Measurements from ENCODE around the gene NKAIN4. TPM values are rescaled to one million over a fixed set of nuclear protein-coding genes. Genes with fewer than 3 reads are reported as not detected.

Gene NKAIN4
- total RNA-seq, 4 donors from 2014 or later, result not detected

DNA sequence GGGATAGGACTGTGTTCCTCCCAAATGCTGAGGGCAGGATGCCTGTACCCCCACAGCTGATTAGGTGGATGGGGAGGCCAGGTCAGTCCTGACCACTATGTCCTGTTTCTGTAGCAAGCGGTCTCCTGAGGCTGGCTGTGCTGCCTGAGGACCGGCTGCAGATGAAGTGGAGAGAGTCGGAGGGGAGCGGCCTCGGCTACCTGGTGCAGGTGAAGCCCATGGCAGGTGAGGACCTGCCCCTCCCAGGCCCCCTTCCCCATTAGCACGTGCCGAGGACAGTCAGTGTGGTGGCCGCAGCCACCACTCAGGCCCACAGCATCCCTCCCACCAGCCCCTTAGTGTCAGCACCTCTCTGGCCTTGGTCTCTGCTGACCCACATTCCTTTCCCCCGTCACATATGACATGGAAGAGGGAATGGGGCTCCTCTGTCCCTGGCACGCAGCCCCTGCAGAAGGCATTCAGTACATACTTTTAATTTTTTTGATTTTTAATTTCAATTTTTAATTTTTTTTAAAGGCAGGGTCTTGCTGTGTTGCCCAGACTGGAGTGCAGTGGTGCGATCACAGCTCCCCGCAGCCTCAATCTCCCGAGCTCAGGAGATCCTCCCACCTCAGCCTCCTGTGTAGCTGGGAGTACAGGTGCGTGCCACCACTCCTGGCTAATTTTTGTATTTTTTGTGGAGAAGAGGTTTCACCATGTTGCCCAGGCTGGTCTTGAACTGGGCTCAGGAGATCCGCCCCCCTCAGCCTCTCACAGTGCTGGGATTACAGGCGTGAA lies 43.7 kb upstream of the NKAIN4 start:
- DNase-seq (no peak), ATAC-seq (no peak)
- H3K36me3 ChIP-seq, result no peaks in the 10 kb centered on the region
- TF ChIP-seq POLR2A (IDR thresholded peaks at IDR 0.05), result no peak
- TF ChIP-seq, protein P1, sequence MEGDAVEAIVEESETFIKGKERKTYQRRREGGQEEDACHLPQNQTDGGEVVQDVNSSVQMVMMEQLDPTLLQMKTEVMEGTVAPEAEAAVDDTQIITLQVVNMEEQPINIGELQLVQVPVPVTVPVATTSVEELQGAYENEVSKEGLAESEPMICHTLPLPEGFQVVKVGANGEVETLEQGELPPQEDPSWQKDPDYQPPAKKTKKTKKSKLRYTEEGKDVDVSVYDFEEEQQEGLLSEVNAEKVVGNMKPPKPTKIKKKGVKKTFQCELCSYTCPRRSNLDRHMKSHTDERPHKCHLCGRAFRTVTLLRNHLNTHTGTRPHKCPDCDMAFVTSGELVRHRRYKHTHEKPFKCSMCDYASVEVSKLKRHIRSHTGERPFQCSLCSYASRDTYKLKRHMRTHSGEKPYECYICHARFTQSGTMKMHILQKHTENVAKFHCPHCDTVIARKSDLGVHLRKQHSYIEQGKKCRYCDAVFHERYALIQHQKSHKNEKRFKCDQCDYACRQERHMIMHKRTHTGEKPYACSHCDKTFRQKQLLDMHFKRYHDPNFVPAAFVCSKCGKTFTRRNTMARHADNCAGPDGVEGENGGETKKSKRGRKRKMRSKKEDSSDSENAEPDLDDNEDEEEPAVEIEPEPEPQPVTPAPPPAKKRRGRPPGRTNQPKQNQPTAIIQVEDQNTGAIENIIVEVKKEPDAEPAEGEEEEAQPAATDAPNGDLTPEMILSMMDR (IDR thresholded peaks at IDR 0.05 in 4 of 5, conservative IDR thresholded peaks at IDR 0.05 in 1 of 5), result no peak
- no peaks in the 10 kb centered on the region for H3K9me3 ChIP-seq
- H3K4me3 ChIP-seq, result no peak overlapping the region
- peaks cover 43 to 76% (median 56%) of the 10 kb centered on the region in 3 donors for H3K27me3 ChIP-seq
- H3K27ac ChIP-seq, result no peak overlapping the region
- H3K4me1 ChIP-seq, result no peaks in the 10 kb centered on the region
- in situ Hi-C loops (cut with MboI; ENCODE audit: low sequenced_read_pairs in 4 of 4), result no loop called here
- intact Hi-C loops (cut with DNase I; ENCODE audit: low total_unique reads), result no loop called here

DNA sequence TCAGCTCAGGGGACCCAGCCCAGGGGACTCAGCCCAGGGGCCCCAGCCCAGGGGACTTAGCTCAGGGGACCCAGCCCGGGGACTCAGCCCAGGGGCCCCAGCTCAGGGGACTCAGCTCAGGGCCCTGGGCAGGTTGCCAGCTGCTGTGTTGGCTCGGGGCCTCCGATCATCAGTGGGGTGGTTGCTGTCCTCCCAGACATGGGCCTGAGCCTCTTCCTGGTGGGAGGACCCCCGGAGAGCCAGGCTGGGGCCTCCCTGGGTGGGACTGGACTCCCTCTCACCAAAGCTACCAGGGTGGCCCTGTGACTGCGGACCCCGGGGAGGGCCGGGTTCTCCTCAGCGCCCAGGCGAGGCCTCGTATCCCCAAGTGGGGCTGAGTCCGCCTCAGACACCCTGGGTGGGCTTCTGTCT lies 43.1 kb upstream of the NKAIN4 start:
- no peak for ATAC-seq
- intact Hi-C loops (cut with DNase I; ENCODE audit: low total_unique reads), result no loop called here
- Histone ChIP-seq H3K9me3 (no peaks in the 10 kb centered on the region), H3K27ac (no peak overlapping the region), H3K27me3 (peaks cover 43 to 81% (median 62%) of the 10 kb centered on the region in 3 donors), H3K4me1 (no peaks in the 10 kb centered on the region), H3K36me3 (no peaks in the 10 kb centered on the region), H3K4me3 (no peak overlapping the region)
- TF ChIP-seq POLR2A (IDR thresholded peaks at IDR 0.05), result no peak
- TF ChIP-seq, protein P1 (IDR thresholded peaks at IDR 0.05 in 4 of 5, conservative IDR thresholded peaks at IDR 0.05 in 1 of 5), result no peak
- no peak for DNase-seq
- in situ Hi-C loops (cut with MboI; ENCODE audit: low sequenced_read_pairs in 4 of 4), result no loop called here

GRCh38 chr20:63296531-63297299 lies 42.5 kb upstream of the NKAIN4 start:
- H3K4me1 ChIP-seq, result no peaks in the 10 kb centered on the region
- DNase-seq, result no peak
- TF ChIP-seq POLR2A (IDR thresholded peaks at IDR 0.05), result no peak
- TF ChIP-seq, protein P1 (IDR thresholded peaks at IDR 0.05 in 4 of 5, conservative IDR thresholded peaks at IDR 0.05 in 1 of 5), result no peak
- no peaks in the 10 kb centered on the region for H3K36me3 ChIP-seq
- in situ Hi-C loops (cut with MboI; ENCODE audit: low sequenced_read_pairs in 4 of 4) (no loop called here), intact Hi-C loops (cut with DNase I; ENCODE audit: low total_unique reads) (no loop called here)
- no peak overlapping the region for H3K4me3 ChIP-seq
- peaks cover 45 to 76% (median 68%) of the 10 kb centered on the region in 3 donors for H3K27me3 ChIP-seq
- H3K9me3 ChIP-seq, result no peaks in the 10 kb centered on the region
- no peak for ATAC-seq
- H3K27ac ChIP-seq, result no peak overlapping the region

GRCh38 chr20:63295846-63296245 lies 41.6 kb upstream of the NKAIN4 start:
- no peak for TF ChIP-seq POLR2A (IDR thresholded peaks at IDR 0.05)
- TF ChIP-seq, protein P1 (IDR thresholded peaks at IDR 0.05 in 4 of 5, conservative IDR thresholded peaks at IDR 0.05 in 1 of 5), result no peak
- H3K27ac ChIP-seq, result no peak overlapping the region
- no peaks in the 10 kb centered on the region for H3K4me1 ChIP-seq
- H3K4me3 ChIP-seq, result no peak overlapping the region
- peaks cover 42 to 68% (median 67%) of the 10 kb centered on the region in 3 donors for H3K27me3 ChIP-seq
- no peak for DNase-seq
- H3K9me3 ChIP-seq, result no peaks in the 10 kb centered on the region
- intact Hi-C loops (cut with DNase I; ENCODE audit: low total_unique reads), result no loop called here
- no peak for ATAC-seq
- no peaks in the 10 kb centered on the region for H3K36me3 ChIP-seq
- in situ Hi-C loops (cut with MboI; ENCODE audit: low sequenced_read_pairs in 4 of 4), result no loop called here

All from gastrocnemius medialis (tissue), 4 donors.